ENCODE measurements around the gene TMEM126B. TPM values are rescaled to one million over a fixed set of nuclear protein-coding genes. Genes with fewer than 3 reads are reported as not detected.

Gene TMEM126B
- total and polyA plus RNA-seq, 2 of the 13 experiments (the other 11 are each of a cell fraction or from before 2014, with no cell fraction given): 33.6 to 54.8 TPM

GRCh38 chr11:85682330-85683305, 54.2 kb downstream of the TMEM126B start (continued):
- TF ChIP-seq HNF1B (CRISPR knock-in tag; IDR thresholded peaks at IDR 0.05): peak; percentile 48; the same call in 1 of the 2 replicates
- TF ChIP-seq ZNF572 (CRISPR knock-in tag; IDR thresholded peaks at IDR 0.05): peak; percentile 41; the same call in 1 of the 2 replicates
- peak; percentile 35; the same call in 1 of the 2 replicates for TF ChIP-seq ZFY (CRISPR knock-in tag; IDR thresholded peaks at IDR 0.05)
- no peak for TF ChIP-seq XBP1 (CRISPR knock-in tag; IDR thresholded peaks at IDR 0.05)
- TF ChIP-seq PHF8 (CRISPR knock-in tag; IDR thresholded peaks at IDR 0.05): peak; percentile 74
- TF ChIP-seq ZNF777 (CRISPR knock-in tag; IDR thresholded peaks at IDR 0.05): 0 out of 2 replicates have a peak, but pooled peaks have one; percentile 28
- peak; percentile 38; the same call in 1 of the 2 replicates for TF ChIP-seq SRY (CRISPR knock-in tag; IDR thresholded peaks at IDR 0.05)
- TF ChIP-seq ZNF20 (CRISPR knock-in tag; IDR thresholded peaks at IDR 0.05): no peak
- peak in 1 of 2 experiments; percentile 44; a peak in 1 of 4 replicates for TF ChIP-seq POLR2A (IDR thresholded peaks at IDR 0.05; ENCODE audit: insufficient read depth in 1 of 2, low read depth in 2 of 2, low read length in 2 of 2)
- TF ChIP-seq ZNF589 (CRISPR knock-in tag; conservative IDR thresholded peaks at IDR 0.05): no peak
- TF ChIP-seq MAX (IDR thresholded peaks at IDR 0.05): peak; percentile 60; the same call in 1 of the 2 replicates
- peak; percentile 28; the same call in 1 of the 2 replicates for TF ChIP-seq RXRA (CRISPR knock-in tag; IDR thresholded peaks at IDR 0.05)
- TF ChIP-seq SNAPC5 (CRISPR knock-in tag; IDR thresholded peaks at IDR 0.05; ENCODE audit: borderline replicate concordance): no peak
- 0 out of 2 replicates have a peak, but pooled peaks have one; percentile 33 for TF ChIP-seq KMT2B (CRISPR knock-in tag; IDR thresholded peaks at IDR 0.05)
- TF ChIP-seq ZBTB7A (CRISPR knock-in tag; IDR thresholded peaks at IDR 0.05): 0 out of 2 replicates have a peak, but pooled peaks have one; percentile 13
- TF ChIP-seq ZKSCAN1 (IDR thresholded peaks at IDR 0.05; ENCODE audit: low read length): no peak
- 0 out of 2 replicates have a peak, but pooled peaks have one; percentile 56 for TF ChIP-seq THAP8 (CRISPR knock-in tag; IDR thresholded peaks at IDR 0.05; ENCODE audit: borderline replicate concordance)
- TF ChIP-seq ZNF687 (CRISPR knock-in tag; IDR thresholded peaks at IDR 0.05): peak; percentile 65
- TF ChIP-seq SKIL (CRISPR knock-in tag; IDR thresholded peaks at IDR 0.05; ENCODE audit: borderline replicate concordance): no peak
- TF ChIP-seq ZNF143 (CRISPR knock-in tag; IDR thresholded peaks at IDR 0.05): peak; percentile 64; the same call in 1 of the 2 replicates
